IMR-90 (cell line): Measurements from ENCODE around the gene METTL14. TPM values are rescaled to one million over a fixed set of nuclear protein-coding genes. Genes with fewer than 3 reads are reported as not detected.
A peak's percentile ranks its signal among the peaks of the same experiment; 100 is the strongest.

Experiments used
- ATAC-seq: fragments of 200-7000 bp; cut with Tn5 transposase; 2 replicates; pipeline ENCODE4 v1.9.1; 2020; ENCODE audit warnings: low read depth, mild to moderate bottlenecking, moderate library complexity
- BruUV-seq: library from RNA; stranded (reverse); fragments of 400-500 nt; replicated peaks from 2 replicates; lab custom pipeline; 2021; lab: Mats Ljungman, UMichigan
- CTCF ChIA-PET: fragments of 300-600 bp; formaldehyde crosslinking; extraction: SDS; loops from one replicate; lab custom pipeline; 2021; ENCODE audit warnings: antibody characterized with exemption; lab: Yijun Ruan, JAX
- POLR2A ChIA-PET: fragments of 300-600 bp; sonication (Branson Sonifier 250); formaldehyde crosslinking; loops from one replicate; lab custom pipeline; 2022; ENCODE audit warnings: antibody characterized with exemption; ENCODE audit not compliant: unreplicated experiment; lab: Charles Lee
- DNase-seq: peaks from one replicate; pipeline ENCODE4 v3.0.0; 2013
- H2AFZ ChIP-seq: replicated peaks from 2 replicates; pipeline ENCODE3; 2013; ENCODE audit warnings: low read length, mild to moderate bottlenecking; ENCODE audit not compliant: poor library complexity
- H2AK5ac ChIP-seq: 2 replicates; pipeline ENCODE4 v1.6.1; 2013; ENCODE audit warnings: low read depth, low read length, inconsistent platforms
- H2AK9ac ChIP-seq: replicated peaks from 2 replicates; pipeline ENCODE3; 2013; ENCODE audit warnings: mild to moderate bottlenecking, low read depth, low read length, moderate library complexity; ENCODE audit not compliant: poor library complexity
- H2BK120ac ChIP-seq: 2 replicates; pipeline ENCODE4 v1.6.1; 2013; ENCODE audit warnings: low read depth, low read length, inconsistent platforms
- H2BK15ac ChIP-seq: 3 replicates; pipeline ENCODE4 v1.6.1; 2013; ENCODE audit warnings: low read depth, low read length, inconsistent platforms
- H2BK20ac ChIP-seq: 2 replicates; pipeline ENCODE4 v1.6.1; 2013; ENCODE audit warnings: low read depth, mild to moderate bottlenecking, inconsistent platforms, low read length, moderate library complexity
- H2BK5ac ChIP-seq: 2 replicates; pipeline ENCODE4 v1.6.1; 2013; ENCODE audit warnings: mild to moderate bottlenecking, low read depth, low read length, inconsistent platforms; ENCODE audit not compliant: poor library complexity, severe bottlenecking
- H3K14ac ChIP-seq: replicated peaks from 2 replicates; pipeline ENCODE4 v1.6.1; 2013; ENCODE audit warnings: low read depth, low read length, inconsistent platforms
- H3K18ac ChIP-seq: 2 replicates; pipeline ENCODE4 v1.6.1; 2013; ENCODE audit warnings: low read depth, low read length, control low read depth
- H3K23ac ChIP-seq: 2 replicates; pipeline ENCODE4 v1.6.1; 2013; ENCODE audit warnings: low read depth, low read length, inconsistent platforms
- H3K27ac ChIP-seq: 2 replicates; pipeline ENCODE4 v1.5.1; 2013; ENCODE audit warnings: mild to moderate bottlenecking, control low read depth, low read length; ENCODE audit not compliant: insufficient read depth
- H3K27me3 ChIP-seq: 2 replicates; pipeline ENCODE4 v1.6.1; 2013; ENCODE audit warnings: low read length; ENCODE audit not compliant: control insufficient read depth, insufficient read depth
- H3K36me3 ChIP-seq: 2 replicates; pipeline ENCODE4 v1.6.1; 2013; ENCODE audit warnings: low read length, mixed read lengths; ENCODE audit not compliant: control insufficient read depth, insufficient read depth
- H3K4ac ChIP-seq: 2 replicates; pipeline ENCODE4 v1.6.1; 2013; ENCODE audit warnings: low read depth, low read length, inconsistent platforms
- H3K4me1 ChIP-seq: 2 replicates; pipeline ENCODE4 v1.6.1; 2013; ENCODE audit warnings: low read length, mixed read lengths; ENCODE audit not compliant: control insufficient read depth, insufficient read depth
- H3K4me2 ChIP-seq: 2 replicates; pipeline ENCODE4 v1.6.1; 2013; ENCODE audit warnings: low read depth, mild to moderate bottlenecking, control low read depth, low read length, moderate library complexity
- H3K4me3 ChIP-seq: 2 replicates; pipeline ENCODE4 v1.5.1; 2013; ENCODE audit warnings: low read depth, mild to moderate bottlenecking, control low read depth, low read length, moderate library complexity; ENCODE audit not compliant: insufficient read depth
- H3K56ac ChIP-seq: 2 replicates; pipeline ENCODE4 v1.6.1; 2013; ENCODE audit warnings: low read length, inconsistent platforms; ENCODE audit not compliant: insufficient read depth; ENCODE audit errors: extremely low read depth
- H3K79me1 ChIP-seq, 2 experiments: 2 replicates each; pipeline ENCODE4 v1.6.1; 2013; ENCODE audit warnings: low read length in 2 of 2, inconsistent platforms in 1 of 2, low read depth in 1 of 2
- H3K9ac ChIP-seq: 2 replicates; pipeline ENCODE4 v1.6.1; 2013; ENCODE audit warnings: low read depth, low read length, control low read depth
- H3K9me1 ChIP-seq: 2 replicates; pipeline ENCODE4 v1.6.1; 2013; ENCODE audit warnings: low read length, inconsistent platforms; ENCODE audit not compliant: insufficient read depth
- H3K9me3 ChIP-seq: 2 replicates; pipeline ENCODE4 v1.6.1; 2013; ENCODE audit warnings: low read length; ENCODE audit not compliant: control insufficient read depth, insufficient read depth
- H4K20me1 ChIP-seq: 2 replicates; pipeline ENCODE4 v1.6.1; 2013; ENCODE audit warnings: low read length, inconsistent platforms; ENCODE audit not compliant: insufficient read depth
- H4K5ac ChIP-seq: 2 replicates; pipeline ENCODE4 v1.6.1; 2013; ENCODE audit warnings: mild to moderate bottlenecking, low read depth, low read length, control low read depth
- H4K8ac ChIP-seq, 2 experiments: 2 replicates each; pipeline ENCODE4 v1.6.1; 2013; ENCODE audit warnings: low read depth in 2 of 2, low read length in 2 of 2, control low read depth in 1 of 2, inconsistent platforms in 1 of 2
- H4K91ac ChIP-seq: 2 replicates; pipeline ENCODE4 v1.6.1; 2013; ENCODE audit warnings: low read depth, low read length, inconsistent platforms; ENCODE audit not compliant: insufficient read depth
- BHLHE40 ChIP-seq: fragments of 150-350 bp; IDR thresholded peaks from 2 replicates; pipeline ENCODE4 v1.6.1; 2016; ENCODE audit warnings: mild to moderate bottlenecking, low read depth, low read length
- CEBPB ChIP-seq: IDR thresholded peaks from 2 replicates; pipeline ENCODE4 v1.6.1; 2012; ENCODE audit warnings: low read depth, low read length, improper control_type of control experiment
- CHD1 ChIP-seq: IDR thresholded peaks from 2 replicates; pipeline ENCODE4 v1.6.1; 2012; ENCODE audit warnings: low read depth, low read length, improper control_type of control experiment
- CTCF ChIP-seq: conservative IDR thresholded peaks from 2 replicates; pipeline ENCODE4 v1.5.1; 2012; ENCODE audit warnings: mild to moderate bottlenecking, low read depth, low read length, improper control_type of control experiment
- ELK1 ChIP-seq: fragments of 150-350 bp; IDR thresholded peaks from 2 replicates; pipeline ENCODE4 v1.6.1; 2016; ENCODE audit warnings: low read depth, mild to moderate bottlenecking, low read length, moderate library complexity, borderline replicate concordance
- FOS ChIP-seq: fragments of 150-350 bp; IDR thresholded peaks from 2 replicates; pipeline ENCODE4 v1.6.1; 2016; ENCODE audit warnings: low read depth, low read length
- MAFK ChIP-seq: IDR thresholded peaks from 2 replicates; pipeline ENCODE4 v1.6.1; 2012; ENCODE audit warnings: low read depth, low read length, improper control_type of control experiment
- MAZ ChIP-seq: IDR thresholded peaks from 2 replicates; pipeline ENCODE4 v1.6.1; 2012; ENCODE audit warnings: low read depth, mild to moderate bottlenecking, low read length, improper control_type of control experiment, moderate library complexity, borderline replicate concordance
- MXI1 ChIP-seq: IDR thresholded peaks from 2 replicates; pipeline ENCODE4 v1.6.1; 2012; ENCODE audit warnings: low read depth, mild to moderate bottlenecking, low read length, moderate library complexity, borderline replicate concordance
- NFE2L2 ChIP-seq: fragments of 150-350 bp; IDR thresholded peaks from 2 replicates; pipeline ENCODE4 v1.6.1; 2016; ENCODE audit warnings: low read depth, mild to moderate bottlenecking, low read length
- POLR2A ChIP-seq: IDR thresholded peaks from 2 replicates; pipeline ENCODE4 v1.6.1; 2012; ENCODE audit warnings: mild to moderate bottlenecking, low read depth, low read length
- RAD21 ChIP-seq: IDR thresholded peaks from 2 replicates; pipeline ENCODE4 v1.6.1; 2012; ENCODE audit warnings: low read length, improper control_type of control experiment
- RCOR1 ChIP-seq: IDR thresholded peaks from 2 replicates; pipeline ENCODE4 v1.6.1; 2012; ENCODE audit warnings: mild to moderate bottlenecking, low read length, improper control_type of control experiment; ENCODE audit not compliant: insufficient replicate concordance
- RFX5 ChIP-seq: IDR thresholded peaks from 2 replicates; pipeline ENCODE4 v1.8.0; 2012; ENCODE audit warnings: low read depth, mild to moderate bottlenecking, low read length, moderate library complexity
- SMC3 ChIP-seq: fragments of 150-350 bp; IDR thresholded peaks from 2 replicates; pipeline ENCODE4 v1.6.1; 2016; ENCODE audit warnings: low read depth, mild to moderate bottlenecking, antibody characterized with exemption, low read length, moderate library complexity
- USF2 ChIP-seq: fragments of 150-350 bp; IDR thresholded peaks from 2 replicates; pipeline ENCODE4 v1.6.1; 2017; ENCODE audit warnings: mild to moderate bottlenecking, antibody characterized with exemption, low read length, low read depth
- WGBS, 2 experiments: methylation state at CpG; one replicate each; pipeline versions ENCODE4 v1.1.5 to v1.1.7; 2013; ENCODE audit warnings: missing lambda C conversion rate in 2 of 2; ENCODE audit not compliant: insufficient read length in 1 of 2; ENCODE audit errors: extremely low coverage in 2 of 2; 5-methylcytosine and 5-hydroxymethylcytosine counted together
- dilution Hi-C: fragments of 300-500 bp; cut with HindIII; formaldehyde crosslinking; loops from one replicate; pipeline ENCODE4 v1.14.3; 2018; ENCODE audit warnings: low sequenced_read_pairs; ENCODE audit not compliant: unreplicated experiment
- in situ Hi-C: fragments of 300-500 bp; cut with MboI; formaldehyde crosslinking; loops from 3 replicates; pipeline ENCODE4 v1.14.3; 2019; ENCODE audit warnings: low sequenced_read_pairs, inconsistent platforms, mixed read lengths
- intact Hi-C: fragments of 100-400 bp; cut with micrococcal nuclease; formaldehyde crosslinking; loops from 2 replicates; pipeline ENCODE4 v1.10.0; 2022
- polyA plus RNA-seq, 3 experiments: library from polyadenylated mRNA; depleted of rRNA; stranded (reverse); fragments of >200 nt; gene quantifications; 2 replicates each; pipeline ENCODE4 v1.2.3, GENCODE V29; 2012; ENCODE audit warnings: low replicate concordance in 1 of 3
- total RNA-seq: library from RNA; depleted of rRNA; stranded (reverse); fragments of >200 nt; gene quantifications from 2 replicates; pipeline ENCODE4 v1.2.3, GENCODE V29; 2012

Gene METTL14
- total and polyA plus RNA-seq, 2 of the 4 experiments (the other 2 are of a cell fraction): 5.0 to 9.3 TPM

GRCh38 chr4:118745357-118745756 is 60.2 kb downstream of the METTL14 start:
- no peak overlapping the region for H4K5ac ChIP-seq
- H3K23ac ChIP-seq: no peak overlapping the region
- H4K8ac ChIP-seq: no peak overlapping the region
- BruUV-seq: no TSS peak
- peaks cover 26% of the 10 kb centered on the region; the same call in 1 of the 2 replicates for H4K20me1 ChIP-seq
- H3K56ac ChIP-seq: no peak overlapping the region
- H2AK5ac ChIP-seq: no peak overlapping the region
- ChIA-PET POLR2A (no interaction called here), CTCF (no interaction called here)
- no peaks in the 10 kb centered on the region for H3K27me3 ChIP-seq
- no peak overlapping the region for H2BK120ac ChIP-seq
- no peak overlapping the region for H4K91ac ChIP-seq
- ATAC-seq (no peak), DNase-seq (no peak)
- WGBS, 2 experiments: 29% methylated on average over 1 of the region's 3 CpGs; no CpG with 5 or more reads in 1 of the 2 experiments
- no peak overlapping the region for H3K14ac ChIP-seq
- H3K4ac ChIP-seq: no peak overlapping the region
- no peak overlapping the region for H3K4me2 ChIP-seq
- intact Hi-C loops (no loop called here), in situ Hi-C loops (loop anchor here (10.0 kb wide), 1 partner anchor 229 kb away; no protein-coding TSS in a partner anchor), dilution Hi-C loops (no loop called here)
- no peak overlapping the region for H3K27ac ChIP-seq
- H2BK20ac ChIP-seq: no peak overlapping the region
- H2AFZ ChIP-seq: no peak overlapping the region
- H2BK5ac ChIP-seq: peak overlapping the region; percentile 20
- H3K4me1 ChIP-seq: peaks cover 12% of the 10 kb centered on the region
- H3K9me3 ChIP-seq: no peaks in the 10 kb centered on the region
- no peak overlapping the region for H2AK9ac ChIP-seq
- no peak overlapping the region for H3K18ac ChIP-seq
- TF ChIP-seq RCOR1 (no peak), BHLHE40 (no peak), RAD21 (no peak), CEBPB (no peak), CHD1 (no peak), FOS (no peak), RFX5 (no peak), MAZ (no peak), POLR2A (no peak), CTCF (no peak), NFE2L2 (no peak), MAFK (no peak), USF2 (no peak), SMC3 (no peak), MXI1 (no peak), ELK1 (no peak)
- no peak overlapping the region for H3K4me3 ChIP-seq
- peaks cover 25 to 61% of the 10 kb centered on the region in 2 experiments for H3K79me1 ChIP-seq
- no peak overlapping the region for H3K9ac ChIP-seq
- peaks cover 45% of the 10 kb centered on the region for H3K36me3 ChIP-seq
- H3K9me1 ChIP-seq: peaks cover 4% of the 10 kb centered on the region; the same call in 1 of the 2 replicates
- no peak overlapping the region for H2BK15ac ChIP-seq
